H1 (cell line): ENCODE measurements around the gene ASPRV1. TPM values are rescaled to one million over a fixed set of nuclear protein-coding genes. Genes with fewer than 3 reads are reported as not detected.

Experiments
- CTCF ChIA-PET: fragments of 300-600 bp; sonication (Branson Sonifier 250); formaldehyde crosslinking; loops from one replicate; lab custom pipeline; 2021; ENCODE audit not compliant: partially characterized antibody; lab: Charles Lee
- POLR2A ChIA-PET: fragments of 300-600 bp; sonication (Branson Sonifier 250); formaldehyde crosslinking; loops from one replicate; lab custom pipeline; 2021; ENCODE audit warnings: inconsistent platforms; ENCODE audit not compliant: partially characterized antibody; lab: Charles Lee
- DNase-seq, 2 experiments: peaks; one replicate each; pipeline versions ENCODE4 v3.0.0 to v3.0.0-alpha.2; 2010 to 2022; ENCODE audit warnings: low spot score in 2 of 2, low read depth in 1 of 2, mixed read lengths in 1 of 2
- FAIRE-seq: peaks from 2 replicates; lab custom pipeline; 2011; peaks lifted over from hg19 to GRCh38; lab: Jason Lieb, UNC
- H2AFZ ChIP-seq: 2 replicates; pipeline ENCODE4 v1.8.1; 2012; ENCODE audit warnings: low read length, inconsistent platforms
- H2AK5ac ChIP-seq: 2 replicates; pipeline ENCODE4 v1.6.1; 2013; ENCODE audit warnings: low read depth, low read length
- H2BK120ac ChIP-seq: replicated peaks from 2 replicates; pipeline ENCODE3; 2013; ENCODE audit warnings: low read depth, low read length, inconsistent platforms
- H2BK12ac ChIP-seq: 2 replicates; pipeline ENCODE4 v1.6.1; 2013; ENCODE audit warnings: low read depth, low read length
- H2BK15ac ChIP-seq: 2 replicates; pipeline ENCODE4 v1.6.1; 2013; ENCODE audit warnings: low read length
- H2BK20ac ChIP-seq: 2 replicates; pipeline ENCODE4 v1.6.1; 2013; ENCODE audit warnings: low read length
- H2BK5ac ChIP-seq: 2 replicates; pipeline ENCODE4 v1.6.1; 2013; ENCODE audit warnings: low read depth, low read length
- H3K14ac ChIP-seq: 2 replicates; pipeline ENCODE4 v1.6.1; 2013; ENCODE audit warnings: inconsistent platforms; ENCODE audit not compliant: insufficient read length
- H3K18ac ChIP-seq: 2 replicates; pipeline ENCODE4 v1.6.1; 2013; ENCODE audit warnings: low read length; ENCODE audit errors: extremely low read depth
- H3K23ac ChIP-seq: 2 replicates; pipeline ENCODE4 v1.6.1; 2013; ENCODE audit warnings: inconsistent platforms; ENCODE audit not compliant: insufficient read length
- H3K23me2 ChIP-seq: 2 replicates; pipeline ENCODE4 v1.6.1; 2013; ENCODE audit warnings: low read depth, low read length
- H3K27ac ChIP-seq: 2 replicates; pipeline ENCODE4 v1.6.1; 2011; ENCODE audit warnings: low read depth, low read length, inconsistent platforms
- H3K27me3 ChIP-seq, 4 experiments: replicated peaks in 1 of 4; 1 replicate in 1 of 4; 2 replicates in 3 of 4; pipeline versions ENCODE4 v1.6.1 to v1.8.1; 2011 to 2013; ENCODE audit warnings: low read length in 3 of 4, mild to moderate bottlenecking in 3 of 4, inconsistent platforms in 2 of 4, mixed read lengths in 2 of 4, moderate library complexity in 1 of 4; ENCODE audit not compliant: control insufficient read depth in 3 of 4, insufficient read depth in 3 of 4; ENCODE audit errors: extremely low read depth in 1 of 4
- H3K36me3 ChIP-seq, 4 experiments: 2 replicates each; pipeline versions ENCODE4 v1.6.1 to v1.8.1; 2011 to 2013; ENCODE audit warnings: mild to moderate bottlenecking in 4 of 4, low read length in 3 of 4, moderate library complexity in 2 of 4, control low read depth in 1 of 4, inconsistent platforms in 1 of 4; ENCODE audit not compliant: insufficient read depth in 4 of 4, control insufficient read depth in 2 of 4
- H3K4ac ChIP-seq: replicated peaks from 2 replicates; pipeline ENCODE3; 2013; ENCODE audit warnings: low read length, low read depth, mixed read lengths, inconsistent platforms; ENCODE audit not compliant: insufficient read length
- H3K4me1 ChIP-seq, 4 experiments: replicated peaks in 1 of 4; 1 replicate in 1 of 4; 2 replicates in 3 of 4; pipeline versions ENCODE4 v1.6.1 to v1.8.1; 2011 to 2013; ENCODE audit warnings: low read length in 3 of 4, inconsistent platforms in 2 of 4, mixed read lengths in 1 of 4; ENCODE audit not compliant: insufficient read depth in 4 of 4, control insufficient read depth in 3 of 4
- H3K4me2 ChIP-seq, 2 experiments: 2 replicates each; pipeline versions ENCODE4 v1.6.1 to v1.8.1; 2011 to 2013; ENCODE audit warnings: low read depth in 2 of 2, low read length in 2 of 2, control low read depth in 1 of 2, inconsistent platforms in 1 of 2, mild to moderate bottlenecking in 1 of 2; ENCODE audit not compliant: insufficient read depth in 1 of 2
- H3K4me3 ChIP-seq, 4 experiments: fragments of 200-600, 300-600 bp in 1 of 4; sonication (generic), shearing (Covaris generic), sonication (Bioruptor Twin) in 1 of 4; 2 replicates each; pipeline versions ENCODE4 v1.5.1 to v1.8.1; 2011 to 2016; ENCODE audit warnings: low read length in 4 of 4, low read depth in 3 of 4, control low read depth in 2 of 4, inconsistent platforms in 2 of 4, mild to moderate bottlenecking in 2 of 4, mixed read lengths in 1 of 4, moderate library complexity in 1 of 4; ENCODE audit not compliant: insufficient read depth in 2 of 4; ENCODE audit errors: extremely low read depth in 1 of 4
- H3K56ac ChIP-seq: replicated peaks from 2 replicates; pipeline ENCODE3; 2013; ENCODE audit warnings: low read depth, mild to moderate bottlenecking, mixed read lengths, low read length, inconsistent platforms; ENCODE audit not compliant: insufficient read length
- H3K79me1 ChIP-seq: 2 replicates; pipeline ENCODE4 v1.6.1; 2013; ENCODE audit warnings: low read depth, low read length, control low read depth
- H3K79me2 ChIP-seq, 2 experiments: 2 replicates each; pipeline versions ENCODE4 v1.6.1 to v1.8.1; 2012 to 2013; ENCODE audit warnings: low read length in 2 of 2, mild to moderate bottlenecking in 2 of 2, inconsistent platforms in 1 of 2; ENCODE audit not compliant: insufficient read depth in 2 of 2, control insufficient read depth in 1 of 2
- H3K9ac ChIP-seq, 4 experiments: replicated peaks in 1 of 4; 1 replicate in 1 of 4; 2 replicates in 3 of 4; pipeline versions ENCODE4 v1.6.1 to v1.8.1; 2011 to 2013; ENCODE audit warnings: low read depth in 3 of 4, low read length in 3 of 4, control low read depth in 2 of 4, mild to moderate bottlenecking in 2 of 4, moderate library complexity in 2 of 4, inconsistent platforms in 1 of 4; ENCODE audit errors: extremely low read depth in 1 of 4
- H3K9me3 ChIP-seq, 2 experiments: 2 replicates each; pipeline versions ENCODE4 v1.6.1 to v1.8.1; 2012 to 2013; ENCODE audit warnings: mild to moderate bottlenecking in 2 of 2, moderate library complexity in 2 of 2, control low read depth in 1 of 2, inconsistent platforms in 1 of 2, low read depth in 1 of 2, low read length in 1 of 2, mixed read lengths in 1 of 2; ENCODE audit not compliant: insufficient read depth in 2 of 2
- H4K20me1 ChIP-seq, 2 experiments: replicated peaks in 1 of 2; 2 replicates each; pipeline versions ENCODE3 to v1.8.1; 2011 to 2013; ENCODE audit warnings: inconsistent platforms in 2 of 2, low read length in 2 of 2, mild to moderate bottlenecking in 1 of 2; ENCODE audit not compliant: insufficient read depth in 2 of 2, control insufficient read depth in 1 of 2
- H4K5ac ChIP-seq: 2 replicates; pipeline ENCODE4 v1.6.1; 2013; ENCODE audit warnings: low read length, low read depth, mixed read lengths, inconsistent platforms; ENCODE audit not compliant: insufficient read length
- H4K8ac ChIP-seq: 2 replicates; pipeline ENCODE4 v1.8.0; 2013; ENCODE audit warnings: mild to moderate bottlenecking, moderate library complexity, low read length, inconsistent platforms; ENCODE audit not compliant: insufficient read depth; ENCODE audit errors: extremely low read depth
- H4K91ac ChIP-seq: replicated peaks from 2 replicates; pipeline ENCODE3; 2013; ENCODE audit warnings: low read length, mixed read lengths, inconsistent platforms; ENCODE audit not compliant: insufficient read length
- EP300 ChIP-seq, 2 experiments: IDR thresholded peaks; 1 replicate in 1 of 2; 2 replicates in 1 of 2; pipeline ENCODE4 v1.6.1; 2011 to 2012; ENCODE audit warnings: low read depth in 2 of 2, low read length in 2 of 2, mild to moderate bottlenecking in 2 of 2, borderline replicate concordance in 1 of 2, inconsistent platforms in 1 of 2, moderate library complexity in 1 of 2
- FOSL1 ChIP-seq: IDR thresholded peaks from 2 replicates; pipeline ENCODE4 v1.6.1; 2011; ENCODE audit warnings: mild to moderate bottlenecking, low read depth, low read length, moderate library complexity; ENCODE audit not compliant: insufficient read depth
- HDAC6 ChIP-seq: IDR thresholded peaks from one replicate; pipeline ENCODE4 v1.7.1; 2012; ENCODE audit warnings: low read depth, mild to moderate bottlenecking, inconsistent platforms, low read length, moderate library complexity
- POLR2A ChIP-seq, 2 experiments: IDR thresholded peaks; 1 replicate in 1 of 2; 2 replicates in 1 of 2; pipeline ENCODE4 v1.6.1; 2011; ENCODE audit warnings: low read depth in 2 of 2, low read length in 2 of 2, mild to moderate bottlenecking in 2 of 2; ENCODE audit errors: control extremely low read depth in 1 of 2
- RAD21 ChIP-seq, 2 experiments: IDR thresholded peaks in 1 of 2; conservative IDR thresholded peaks in 1 of 2; 2 replicates each; pipeline ENCODE4 v1.6.1; 2011; ENCODE audit warnings: low read depth in 2 of 2, low read length in 2 of 2, improper control_type of control experiment in 1 of 2, inconsistent platforms in 1 of 2, mild to moderate bottlenecking in 1 of 2, moderate library complexity in 1 of 2
- RXRA ChIP-seq: IDR thresholded peaks from 2 replicates; pipeline ENCODE4 v1.6.1; 2011; ENCODE audit warnings: low read depth, mild to moderate bottlenecking, low read length, moderate library complexity; ENCODE audit not compliant: insufficient read depth
- SP1 ChIP-seq: IDR thresholded peaks from 2 replicates; pipeline ENCODE4 v1.6.1; 2011; ENCODE audit warnings: low read depth, low read length
- SP2 ChIP-seq: IDR thresholded peaks from 2 replicates; pipeline ENCODE4 v1.6.1; 2012; ENCODE audit warnings: mild to moderate bottlenecking, low read length, inconsistent platforms
- SRF ChIP-seq: IDR thresholded peaks from 2 replicates; pipeline ENCODE4 v1.6.1; 2011; ENCODE audit warnings: mild to moderate bottlenecking, low read depth, low read length, moderate library complexity
- TAF1 ChIP-seq: IDR thresholded peaks from 2 replicates; pipeline ENCODE4 v1.6.1; 2011; ENCODE audit warnings: mild to moderate bottlenecking, low read depth, low read length
- TAF7 ChIP-seq: optimal IDR thresholded peaks from 2 replicates; pipeline ENCODE3; 2011; ENCODE audit warnings: low read depth, mild to moderate bottlenecking, inconsistent platforms, low read length, moderate library complexity, borderline replicate concordance
- WGBS, 2 experiments: shearing (Covaris generic) in 1 of 2; methylation state at CpG; one replicate each; pipeline versions ENCODE4 v1.1.6 to v1.1.7; 2013 to 2015; ENCODE audit warnings: low lambda C conversion rate in 2 of 2, mixed read lengths in 2 of 2, inconsistent platforms in 1 of 2, low coverage in 1 of 2, missing lambda C conversion rate in 1 of 2; ENCODE audit not compliant: insufficient replicate concordance in 2 of 2, insufficient coverage in 1 of 2, insufficient read length in 1 of 2; ENCODE audit errors: extremely low coverage in 1 of 2, missing lambda C conversion rate in 1 of 2; 5-methylcytosine and 5-hydroxymethylcytosine counted together
- polyA plus RNA-seq, 7 experiments: library from polyadenylated mRNA; depleted of rRNA in 3 of 7; stranded (reverse) in 5 of 7; unstranded in 2 of 7; fragments of >200 nt in 5 of 7; fragments of 200-250 nt in 2 of 7; gene quantifications; 1 replicate in 5 of 7; 2 replicates in 1 of 7; 4 replicates in 1 of 7; pipeline versions ENCODE4 v1.2.1 to v1.2.3, GENCODE V29; 2011 to 2013; ENCODE audit warnings: missing spikeins in 2 of 7, mixed read lengths in 2 of 7
- total RNA-seq: library from RNA; stranded (reverse); fragmentation: NEBNext Ultra II Directional; extraction: Animal tissue kit (Norgen Biotek cat#: 25700); gene quantifications from 2 replicates; pipeline ENCODE4 v1.2.1, GENCODE V29; 2021
- TF ChIP-seq, protein P1 (sequence below): IDR thresholded peaks from 2 replicates; pipeline ENCODE4 v1.6.1; 2012; ENCODE audit warnings: inconsistent platforms

Gene ASPRV1
- total and polyA plus RNA-seq, 2 of the 8 experiments (the other 6 are each of a cell fraction or from before 2014, with no cell fraction given) = 0.59 to 0.95 TPM

DNA sequence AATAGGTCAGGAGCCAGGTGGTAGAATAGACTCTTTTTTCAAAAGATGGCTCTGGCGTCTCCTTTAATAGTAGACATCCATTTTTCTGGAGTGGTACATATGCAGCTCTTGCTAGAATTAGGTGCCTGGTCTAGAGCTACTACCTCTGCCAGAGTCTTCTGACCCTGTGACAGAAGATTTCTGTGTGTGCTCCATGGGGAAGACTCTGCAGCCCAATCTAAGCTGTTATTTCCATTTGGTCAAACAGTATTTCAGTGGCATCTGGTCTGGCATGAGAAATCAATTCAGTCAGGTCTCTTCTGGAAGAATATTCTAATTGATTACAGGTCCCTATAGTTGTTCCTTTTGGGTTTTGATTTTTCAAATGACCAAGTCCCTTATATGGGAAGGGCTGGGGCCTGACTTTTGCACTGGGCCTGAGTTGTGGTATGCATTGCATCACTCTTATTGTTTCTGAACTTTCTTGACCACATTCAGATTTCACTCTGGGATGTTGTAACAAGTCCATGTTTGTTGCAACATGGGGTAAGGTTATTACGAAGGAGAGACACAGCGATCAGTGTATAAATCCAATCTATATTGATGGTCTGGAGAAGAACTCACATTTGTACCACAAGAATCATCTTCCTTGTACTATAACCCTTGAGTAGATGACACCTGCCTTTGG is 34.4 kb downstream of the ASPRV1 start:
- no peak overlapping the region for H2BK120ac ChIP-seq
- no peaks in the 10 kb centered on the region for H3K23me2 ChIP-seq
- H3K9ac ChIP-seq = no peak overlapping the region
- H3K79me2 ChIP-seq = no peaks in the 10 kb centered on the region
- DNase-seq = no peak
- no peaks in the 10 kb centered on the region for H4K20me1 ChIP-seq
- no peak overlapping the region for H4K5ac ChIP-seq
- no peak overlapping the region for H2BK5ac ChIP-seq
- H2BK12ac ChIP-seq = no peak overlapping the region
- H4K8ac ChIP-seq = no peak overlapping the region
- H3K56ac ChIP-seq = no peak overlapping the region
- H3K4me1 ChIP-seq = no peaks in the 10 kb centered on the region
- no peak overlapping the region for H2BK15ac ChIP-seq
- CTCF ChIA-PET = interaction anchor here (1.0 to 1.1 kb wide), 2 partner anchors 128 to 217 kb away, joined by 3 read pairs; no protein-coding TSS in a partner anchor
- H3K36me3 ChIP-seq = peaks cover 0 to 1% (median 0%) of the 10 kb centered on the region in 4 experiments; a peak in 1 of 8 replicates
- H3K27ac ChIP-seq = no peak overlapping the region
- no peak overlapping the region for H3K4ac ChIP-seq
- H4K91ac ChIP-seq = no peak overlapping the region
- H3K18ac ChIP-seq = no peak overlapping the region
- no peak overlapping the region for H2AFZ ChIP-seq
- H3K9me3 ChIP-seq = no peaks in the 10 kb centered on the region
- no peak overlapping the region for H2BK20ac ChIP-seq
- no peaks in the 10 kb centered on the region for H3K27me3 ChIP-seq
- no peak overlapping the region for H3K14ac ChIP-seq
- H2AK5ac ChIP-seq = no peak overlapping the region
- WGBS, 2 experiments = 100% methylated on average over 3 of the region's 3 CpGs; no CpG with 5 or more reads in 1 of the 2 experiments
- POLR2A ChIA-PET = interaction anchor here (0.7 to 0.8 kb wide), 2 partner anchors 13 to 36 kb away, joined by 3 read pairs; partner anchors contain the start of gene MXD1
- H3K23ac ChIP-seq = no peak overlapping the region
- no peak for FAIRE-seq
- H3K4me2 ChIP-seq = no peak overlapping the region
- H3K4me3 ChIP-seq = no peak overlapping the region
- no peaks in the 10 kb centered on the region for H3K79me1 ChIP-seq
- TF ChIP-seq, protein P1, sequence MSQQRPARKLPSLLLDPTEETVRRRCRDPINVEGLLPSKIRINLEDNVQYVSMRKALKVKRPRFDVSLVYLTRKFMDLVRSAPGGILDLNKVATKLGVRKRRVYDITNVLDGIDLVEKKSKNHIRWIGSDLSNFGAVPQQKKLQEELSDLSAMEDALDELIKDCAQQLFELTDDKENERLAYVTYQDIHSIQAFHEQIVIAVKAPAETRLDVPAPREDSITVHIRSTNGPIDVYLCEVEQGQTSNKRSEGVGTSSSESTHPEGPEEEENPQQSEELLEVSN = no peak
- TF ChIP-seq FOSL1 (no peak), HDAC6 (no peak), RXRA (no peak), RAD21 (IDR thresholded peaks at IDR 0.05 in 1 of 2, conservative IDR thresholded peaks at IDR 0.05 in 1 of 2; ENCODE audit: low read depth in 2 of 2, low read length in 2 of 2) (no peak), TAF7 (no peak), SP1 (no peak), SP2 (no peak), TAF1 (no peak), SRF (no peak), EP300 (IDR thresholded peaks at IDR 0.05; ENCODE audit: borderline replicate concordance in 1 of 2, low read depth in 2 of 2, low read length in 2 of 2) (no peak), POLR2A (IDR thresholded peaks at IDR 0.05; ENCODE audit: control extremely low read depth in 1 of 2, low read depth in 2 of 2, low read length in 2 of 2) (no peak)
